NCI-H524 treated with DMSO at 0.1 percent for 48 hours (cell line): ENCODE measurements around the gene GCNT2.
"Not testable (repeated sequence)": the region's sequence is repeated elsewhere in the genome, so short reads cannot be mapped to it uniquely, and the experiment has no call there.

Experiments used
- DNase-seq: peaks from one replicate; lab custom pipeline; 2025; lab: John Stamatoyannopoulos, UW

Gene GCNT2

DNA sequence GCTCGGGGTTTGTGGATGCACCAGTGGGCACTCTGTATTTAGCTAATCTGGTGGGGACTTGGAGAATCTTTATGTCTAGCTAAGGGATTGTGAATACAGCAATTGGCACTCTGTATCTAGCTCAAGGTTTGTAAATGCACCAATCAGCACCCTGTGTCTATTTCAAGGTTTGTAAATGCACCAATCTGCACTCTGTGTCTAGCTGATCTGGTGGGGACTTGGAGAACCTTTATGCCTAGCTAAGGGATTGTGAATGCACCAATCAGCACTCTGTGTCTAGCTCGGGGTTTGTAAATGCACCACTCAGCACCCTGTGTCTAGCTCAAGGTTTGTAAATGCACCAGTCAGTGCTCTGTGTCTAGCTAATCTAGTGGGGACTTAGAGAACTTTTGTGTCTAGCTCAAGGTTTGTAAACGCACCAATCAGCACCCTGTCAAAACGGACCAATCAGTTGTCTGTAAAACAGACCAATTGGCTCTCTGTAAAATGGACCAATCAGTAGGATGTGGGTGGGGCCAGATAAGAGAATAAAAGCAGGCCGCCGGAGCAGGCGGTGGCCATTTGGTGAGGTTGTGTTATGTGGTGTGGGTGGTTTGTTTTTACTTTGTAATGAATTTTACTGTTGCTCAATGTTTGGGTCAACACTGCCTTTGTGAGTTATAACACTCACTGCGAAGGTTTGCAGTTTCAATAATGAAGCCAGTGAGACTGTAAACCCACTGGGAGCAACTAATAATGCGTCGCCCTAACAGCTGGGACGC lies 139.5 kb downstream of the GCNT2 start:
- not testable (repeated sequence) for DNase-seq

DNA sequence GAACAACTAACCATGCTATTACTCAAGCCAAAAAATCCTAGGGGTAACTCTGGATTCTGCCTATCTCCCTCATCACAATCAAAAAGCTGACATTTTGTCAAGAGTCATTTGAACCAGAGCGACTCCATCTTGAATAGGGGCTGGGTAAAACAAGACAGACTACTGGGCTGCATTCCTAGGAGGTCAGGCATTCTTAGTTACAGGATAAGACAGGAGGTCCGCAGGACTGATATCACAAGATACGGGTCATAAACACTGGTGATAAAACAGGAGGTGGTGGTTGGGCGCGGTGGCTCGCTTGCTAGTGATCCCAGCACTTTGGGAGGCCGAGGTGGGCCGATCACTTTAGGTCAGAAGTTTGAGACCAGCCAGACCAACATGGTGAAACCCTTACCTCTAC lies 141.1 kb downstream of the GCNT2 start:
- DNase-seq, result no peak

DNA sequence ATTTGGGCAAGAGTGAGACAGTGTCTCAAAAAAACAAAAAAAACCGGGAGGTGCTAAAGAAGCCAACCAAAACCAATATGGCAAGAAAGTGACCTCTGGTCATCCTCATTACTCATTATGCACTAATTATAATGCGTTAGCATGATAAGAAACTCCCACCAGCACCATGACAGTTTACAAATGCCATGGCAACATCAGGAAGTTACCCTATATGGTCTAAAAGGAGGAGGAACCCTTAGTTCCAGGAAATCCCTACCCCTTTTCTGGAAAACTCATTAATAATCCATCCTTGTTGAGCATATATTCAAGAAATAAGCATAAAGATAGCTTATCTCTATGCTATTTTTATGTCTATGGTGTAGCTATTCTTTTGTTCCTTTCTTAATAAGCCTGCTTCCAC lies 141.6 kb downstream of the GCNT2 start:
- DNase-seq, result no peak

DNA sequence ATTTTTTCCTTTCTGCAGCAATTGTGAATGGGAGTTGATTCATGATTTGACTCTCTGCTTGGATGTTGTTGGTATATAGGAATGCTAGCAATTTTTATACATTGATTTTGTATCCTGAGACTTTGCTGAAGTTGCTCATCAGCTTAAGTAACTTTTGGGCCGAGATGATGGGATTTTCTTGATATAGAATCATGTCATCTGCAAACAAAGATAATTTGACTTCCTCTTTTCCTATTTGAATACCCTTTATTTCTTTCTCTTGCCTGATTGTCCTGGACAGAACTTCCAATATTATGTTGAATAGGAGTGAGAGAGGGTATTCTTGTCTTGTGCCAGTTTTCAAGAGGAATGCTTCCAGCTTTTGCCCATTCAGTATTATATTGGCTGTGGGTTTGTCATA lies 144.4 kb downstream of the GCNT2 start:
- not testable (repeated sequence) for DNase-seq

DNA sequence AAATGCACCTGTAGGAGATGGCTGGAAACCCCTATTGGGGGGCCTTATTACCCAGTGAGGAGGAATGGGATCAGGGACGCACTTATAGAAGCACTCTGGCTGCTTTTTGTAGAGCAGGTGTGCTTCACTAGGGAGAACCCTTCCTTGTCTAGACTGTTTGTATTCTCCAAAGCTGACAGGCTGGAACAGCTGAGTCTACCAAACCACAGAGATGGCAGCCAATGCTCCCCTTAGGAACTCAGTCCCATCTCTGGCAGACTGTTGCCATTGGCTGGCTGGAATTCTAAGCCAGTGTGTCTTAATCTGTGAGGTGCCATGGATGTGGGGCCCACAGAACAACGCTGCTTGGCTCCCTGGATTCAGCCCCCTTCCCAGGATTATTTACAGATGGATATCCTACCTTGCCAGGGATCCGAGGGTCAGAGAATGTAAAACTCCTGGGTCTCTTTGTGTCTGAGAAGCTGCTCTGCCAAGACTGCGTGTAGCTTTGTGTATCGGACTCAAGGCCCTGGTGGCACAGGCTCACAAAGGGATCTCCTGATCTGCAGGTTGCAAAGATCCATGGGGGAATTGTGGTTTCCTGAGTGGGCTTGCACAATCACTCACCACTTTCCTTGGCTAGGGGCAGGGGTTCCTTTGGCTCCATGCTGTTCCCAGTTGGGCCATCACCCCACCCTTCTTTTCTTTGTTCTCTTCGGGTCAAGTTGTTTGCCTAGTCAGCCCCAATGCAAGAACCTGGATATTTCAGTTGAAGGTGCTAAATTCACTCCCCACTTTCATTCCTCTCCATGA lies 147.2 kb downstream of the GCNT2 start:
- no peak for DNase-seq

DNA sequence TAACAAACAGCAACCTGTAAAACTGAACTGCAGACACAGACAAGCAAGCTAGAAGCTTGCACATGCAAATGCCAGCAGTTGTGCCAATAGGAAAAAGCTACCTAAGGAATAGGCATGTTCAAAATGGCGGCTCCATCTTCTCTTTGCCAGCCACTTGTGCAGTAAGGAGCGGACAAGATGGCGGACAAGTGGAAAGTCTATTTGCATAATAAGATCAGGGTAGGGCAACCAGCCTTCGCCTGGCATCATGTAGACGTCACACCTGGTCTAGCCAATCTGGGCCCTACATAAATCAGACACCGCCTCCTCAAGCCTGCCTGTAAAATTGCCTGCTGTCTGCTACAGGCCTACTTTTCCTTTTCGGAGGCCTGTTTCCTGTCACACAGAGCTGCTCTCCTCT lies 155.3 kb downstream of the GCNT2 start:
- DNase-seq, result no peak

DNA sequence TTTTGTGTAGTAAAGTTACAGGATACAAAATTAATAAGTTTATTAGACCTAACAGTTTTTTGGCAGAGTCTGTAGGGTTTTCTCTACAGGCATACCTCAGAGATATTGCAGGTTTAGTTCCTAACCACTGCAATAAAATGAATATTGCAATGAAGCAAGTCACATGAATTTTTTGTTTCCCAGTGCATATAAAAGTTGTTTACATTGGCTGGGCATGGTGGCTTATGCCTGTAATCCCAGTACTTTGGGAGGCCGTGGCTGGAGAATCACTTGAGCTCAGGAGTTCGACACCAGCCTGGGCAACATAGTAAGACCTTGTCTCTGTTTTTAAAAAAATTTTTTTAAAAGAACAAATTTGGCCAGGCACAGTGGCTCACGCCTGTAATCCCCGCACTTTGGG lies 157.3 kb downstream of the GCNT2 start:
- DNase-seq, result no peak
